ENCODE measurements around the gene CFAP298. TPM values are rescaled to one million over a fixed set of nuclear protein-coding genes. Genes with fewer than 3 reads are reported as not detected.
A peak's percentile ranks its signal among the peaks of the same experiment; 100 is the strongest.
"Not testable (repeated sequence)": the region's sequence is repeated elsewhere in the genome, so short reads cannot be mapped to it uniquely, and the experiment has no call there.

Gene CFAP298
- total RNA-seq, 1 donor from 2014 or later, result 54.6 TPM

GRCh38 chr21:32570456-32570855 lies 41.7 kb downstream of the CFAP298 start:
- intact Hi-C loops (cut with micrococcal nuclease), result no loop called here
- H3K36me3 Mint-ChIP-seq (ENCODE audit: low read depth), result no peaks in the 10 kb centered on the region
- peak overlapping the region; percentile 88 for H3K4me3 Mint-ChIP-seq

GRCh38 chr21:32569261-32570230 lies 42.6 kb downstream of the CFAP298 start:
- H3K4me1 Mint-ChIP-seq (ENCODE audit: low read depth), result peaks cover 21% of the 10 kb centered on the region
- peak; percentile 67 for DNase-seq (ENCODE audit: low spot score)
- H3K27me3 Mint-ChIP-seq (ENCODE audit: insufficient read depth), result peaks cover 12% of the 10 kb centered on the region
- peaks cover 5% of the 10 kb centered on the region for H3K36me3 Mint-ChIP-seq (ENCODE audit: low read depth)
- peak overlapping the region; percentile 88 for H3K4me3 Mint-ChIP-seq
- peak overlapping the region; percentile 57 for H3K27ac Mint-ChIP-seq
- peaks cover 12% of the 10 kb centered on the region for H3K9me3 Mint-ChIP-seq
- intact Hi-C loops (cut with micrococcal nuclease), result loop anchor here (1.0 to 5.0 kb wide), 7 partner anchors 31 to 201 kb away; partner anchors contain the start of genes CFAP298, EVA1C and URB1

More at GRCh38 chr21:32570456-32570855, 41.7 kb downstream of the CFAP298 start:
- no peak for DNase-seq (ENCODE audit: low spot score)
- H3K27ac Mint-ChIP-seq, result no peak overlapping the region
- peaks cover 3% of the 10 kb centered on the region for H3K9me3 Mint-ChIP-seq
- peaks cover 6% of the 10 kb centered on the region for H3K27me3 Mint-ChIP-seq (ENCODE audit: insufficient read depth)
- peaks cover 21% of the 10 kb centered on the region for H3K4me1 Mint-ChIP-seq (ENCODE audit: low read depth)

- peaks cover 21% of the 10 kb centered on the region for H3K4me1 Mint-ChIP-seq (ENCODE audit: low read depth)
Observed at GRCh38 chr21:32567626-32568025, 44.6 kb downstream of the CFAP298 start.

GRCh38 chr21:32566741-32567389 lies 45.3 kb downstream of the CFAP298 start:
- Mint-ChIP-seq H3K9me3 (peaks cover 15% of the 10 kb centered on the region), H3K27ac (no peak overlapping the region), H3K4me3 (no peak overlapping the region), H3K36me3 (ENCODE audit: low read depth) (peaks cover 7% of the 10 kb centered on the region), H3K27me3 (ENCODE audit: insufficient read depth) (peaks cover 17% of the 10 kb centered on the region), H3K4me1 (ENCODE audit: low read depth) (peaks cover 21% of the 10 kb centered on the region)
- no peak for DNase-seq (ENCODE audit: low spot score)
- intact Hi-C loops (cut with micrococcal nuclease), result loop anchor here (5.0 kb wide), 1 partner anchor 45 kb away; the partner anchor contains the start of gene CFAP298

More at GRCh38 chr21:32567626-32568025, 44.6 kb downstream of the CFAP298 start:
- H3K27ac Mint-ChIP-seq, result no peak overlapping the region
- H3K36me3 Mint-ChIP-seq (ENCODE audit: low read depth), result peaks cover 7% of the 10 kb centered on the region
- DNase-seq (ENCODE audit: low spot score), result no peak
- H3K4me3 Mint-ChIP-seq, result no peak overlapping the region
- peaks cover 15% of the 10 kb centered on the region for H3K9me3 Mint-ChIP-seq
- H3K27me3 Mint-ChIP-seq (ENCODE audit: insufficient read depth), result peaks cover 17% of the 10 kb centered on the region
- intact Hi-C loops (cut with micrococcal nuclease), result loop anchor here (2.0 to 5.0 kb wide), 3 partner anchors 33 to 75 kb away; partner anchors contain the start of gene CFAP298

GRCh38 chr21:32565856-32566465 lies 46.2 kb downstream of the CFAP298 start:
- Mint-ChIP-seq H3K27ac (no peak overlapping the region), H3K27me3 (ENCODE audit: insufficient read depth) (peaks cover 17% of the 10 kb centered on the region), H3K36me3 (ENCODE audit: low read depth) (peaks cover 7% of the 10 kb centered on the region), H3K9me3 (peaks cover 15% of the 10 kb centered on the region), H3K4me1 (ENCODE audit: low read depth) (peaks cover 21% of the 10 kb centered on the region), H3K4me3 (no peak overlapping the region)
- no peak for DNase-seq (ENCODE audit: low spot score)
- intact Hi-C loops (cut with micrococcal nuclease), result loop anchor here (5.0 kb wide), 1 partner anchor 46 kb away; the partner anchor contains the start of gene CFAP298

GRCh38 chr21:32562915-32563314 lies 49.3 kb downstream of the CFAP298 start:
- intact Hi-C loops (cut with micrococcal nuclease), result no loop called here
- Mint-ChIP-seq H3K9me3 (peaks cover 15% of the 10 kb centered on the region), H3K36me3 (ENCODE audit: low read depth) (peaks cover 7% of the 10 kb centered on the region), H3K27me3 (ENCODE audit: insufficient read depth) (peaks cover 15% of the 10 kb centered on the region), H3K4me1 (ENCODE audit: low read depth) (no peaks in the 10 kb centered on the region), H3K27ac (no peak overlapping the region), H3K4me3 (no peak overlapping the region)
- no peak for DNase-seq (ENCODE audit: low spot score)

- H3K4me1 Mint-ChIP-seq (ENCODE audit: low read depth), result no peaks in the 10 kb centered on the region
- H3K4me3 Mint-ChIP-seq, result no peak overlapping the region
- peaks cover 7% of the 10 kb centered on the region for H3K36me3 Mint-ChIP-seq (ENCODE audit: low read depth)
- H3K27ac Mint-ChIP-seq, result no peak overlapping the region
- H3K27me3 Mint-ChIP-seq (ENCODE audit: insufficient read depth), result peaks cover 15% of the 10 kb centered on the region
- no peak for DNase-seq (ENCODE audit: low spot score)
- peaks cover 15% of the 10 kb centered on the region for H3K9me3 Mint-ChIP-seq
- intact Hi-C loops (cut with micrococcal nuclease), result no loop called here
Observed at GRCh38 chr21:32562426-32562825, 49.8 kb downstream of the CFAP298 start.

GRCh38 chr21:32561476-32561875 lies 50.7 kb downstream of the CFAP298 start:
- intact Hi-C loops (cut with micrococcal nuclease); DNase-seq (ENCODE audit: low spot score); H3K36me3 Mint-ChIP-seq (ENCODE audit: low read depth); H3K4me1 Mint-ChIP-seq (ENCODE audit: low read depth); H3K4me3 Mint-ChIP-seq; H3K27ac Mint-ChIP-seq: not testable (repeated sequence)
- peaks cover 15% of the 10 kb centered on the region for H3K9me3 Mint-ChIP-seq
- peaks cover 14% of the 10 kb centered on the region for H3K27me3 Mint-ChIP-seq (ENCODE audit: insufficient read depth)

- Mint-ChIP-seq H3K27ac (no peak overlapping the region), H3K9me3 (peaks cover 15% of the 10 kb centered on the region), H3K36me3 (ENCODE audit: low read depth) (peaks cover 7% of the 10 kb centered on the region), H3K27me3 (ENCODE audit: insufficient read depth) (peaks cover 16% of the 10 kb centered on the region), H3K4me3 (no peak overlapping the region), H3K4me1 (ENCODE audit: low read depth) (no peaks in the 10 kb centered on the region)
- no peak for DNase-seq (ENCODE audit: low spot score)
- intact Hi-C loops (cut with micrococcal nuclease), result no loop called here
Observed at GRCh38 chr21:32560896-32561295, 51.3 kb downstream of the CFAP298 start.

GRCh38 chr21:32559006-32559610 lies 53.1 kb downstream of the CFAP298 start:
- Mint-ChIP-seq H3K4me3 (no peak overlapping the region), H3K36me3 (ENCODE audit: low read depth) (no peaks in the 10 kb centered on the region), H3K27ac (no peak overlapping the region), H3K27me3 (ENCODE audit: insufficient read depth) (peaks cover 5% of the 10 kb centered on the region), H3K4me1 (ENCODE audit: low read depth) (no peaks in the 10 kb centered on the region), H3K9me3 (no peaks in the 10 kb centered on the region)
- DNase-seq (ENCODE audit: low spot score), result no peak
- intact Hi-C loops (cut with micrococcal nuclease), result no loop called here

- Mint-ChIP-seq H3K27ac (no peak overlapping the region), H3K4me1 (ENCODE audit: low read depth) (no peaks in the 10 kb centered on the region), H3K9me3 (no peaks in the 10 kb centered on the region), H3K4me3 (no peak overlapping the region), H3K36me3 (ENCODE audit: low read depth) (no peaks in the 10 kb centered on the region), H3K27me3 (ENCODE audit: insufficient read depth) (peaks cover 2% of the 10 kb centered on the region)
- intact Hi-C loops (cut with micrococcal nuclease), result no loop called here
- DNase-seq (ENCODE audit: low spot score), result no peak
Observed at GRCh38 chr21:32558106-32558505, 54.1 kb downstream of the CFAP298 start.
